OCI-M1 (cell line): ENCODE measurements around the gene METTL5.
A peak's percentile ranks its signal among the peaks of the same experiment; 100 is the strongest.
"Not testable (repeated sequence)": the region's sequence is repeated elsewhere in the genome, so short reads cannot be mapped to it uniquely, and the experiment has no call there.

Experiments
- DNase-seq: peaks from one replicate; lab custom pipeline; 2025; lab: John Stamatoyannopoulos, UW

METTL5 gene

DNA sequence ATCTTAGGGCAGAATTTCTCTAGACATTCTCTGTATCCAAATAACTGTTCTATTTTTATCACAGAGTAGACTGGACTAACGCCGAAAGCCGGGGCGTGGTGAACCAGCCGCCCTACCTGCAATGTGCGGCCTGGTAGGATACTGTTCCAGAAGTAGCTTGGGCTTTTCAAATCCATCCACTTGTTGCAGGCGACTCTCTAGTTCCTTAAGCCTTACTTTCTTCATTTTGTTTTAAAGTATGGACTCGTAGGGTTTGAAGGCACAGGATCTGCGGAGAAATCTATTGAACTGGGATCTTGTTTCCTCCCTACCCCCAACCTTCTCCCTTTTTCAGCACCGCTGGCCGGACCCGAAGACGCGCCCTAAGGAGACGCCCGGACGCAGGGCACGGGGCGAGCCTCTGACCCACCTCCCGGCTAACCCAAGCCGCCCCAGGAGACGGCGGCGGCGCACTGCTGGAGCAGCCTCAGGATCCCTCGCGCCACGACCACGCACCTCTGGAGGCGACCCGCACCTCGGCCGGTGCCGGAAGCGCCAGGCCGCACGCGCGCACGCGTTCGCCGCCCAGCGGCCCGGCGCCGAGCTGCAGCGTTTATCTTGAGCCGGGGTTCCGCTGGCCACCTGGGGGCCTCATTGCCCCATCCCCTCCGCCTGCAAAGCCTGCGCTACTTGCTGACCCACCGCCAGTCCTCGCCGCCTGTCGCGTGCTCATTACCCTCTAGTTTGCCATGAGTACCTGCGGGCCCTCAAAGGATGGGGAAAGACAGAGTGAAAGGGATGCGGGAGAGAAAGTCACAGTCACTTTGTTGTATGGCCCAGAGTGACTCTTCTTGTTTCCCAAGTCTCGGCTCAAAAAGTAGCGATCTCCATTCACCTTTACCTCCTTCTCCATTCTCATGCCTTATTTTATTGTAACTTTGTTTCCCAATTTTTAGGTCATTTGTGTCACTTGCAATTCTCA is at the start of gene METTL5:
Gene METTL5, minus strand, starts transcription at position 533 of the 961 bp plus-strand sequence. Its CDS starts 308 bp downstream, at position 225.
- peak; percentile 94 for DNase-seq

GRCh38 chr2:169871994-169872393 is 47.3 kb upstream of the METTL5 start:
- DNase-seq: no peak

DNA sequence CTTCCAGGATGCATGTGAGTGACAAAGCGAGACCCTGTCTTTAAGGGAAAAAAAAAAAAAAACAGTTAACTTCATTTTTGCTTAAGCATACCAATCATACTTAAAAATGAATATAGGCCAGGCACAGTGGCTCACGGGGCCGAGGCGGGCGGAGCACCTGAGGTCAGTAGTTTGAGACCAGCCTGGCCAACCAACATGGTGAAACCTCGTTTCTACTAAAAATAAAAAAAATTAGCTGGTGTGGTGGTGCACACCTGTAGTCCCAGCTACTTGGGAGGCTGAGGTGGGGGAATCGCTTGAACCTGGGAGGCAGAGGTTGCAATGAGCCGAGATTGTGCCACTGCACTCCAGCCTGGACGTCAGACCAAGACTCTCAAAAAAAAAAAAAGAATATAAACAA is 46.7 kb upstream of the METTL5 start:
- not testable (repeated sequence) for DNase-seq

- peak; percentile 35 for DNase-seq
Observed at GRCh38 chr2:169868951-169869350, 44.2 kb upstream of the METTL5 start.

DNA sequence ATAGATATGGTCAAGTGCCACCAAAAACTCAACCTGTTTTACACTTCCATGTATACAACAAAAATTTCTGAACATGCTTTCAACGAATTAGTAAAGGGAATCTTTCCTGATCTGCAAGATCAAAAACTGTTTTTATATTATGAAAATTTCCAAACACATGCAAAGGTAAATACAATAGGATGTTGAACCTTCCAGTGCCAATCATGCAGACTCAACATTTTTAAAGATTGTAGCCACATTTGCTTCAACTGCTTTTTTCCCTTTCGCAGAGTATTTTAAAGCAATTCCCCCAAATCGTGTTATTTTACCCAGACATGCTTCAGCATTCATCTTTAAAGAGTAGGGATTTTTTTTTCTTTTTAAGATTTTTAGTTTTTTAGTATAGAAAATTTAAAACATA is 42.9 kb upstream of the METTL5 start:
- no peak for DNase-seq

GRCh38 chr2:169866230-169866629 is 41.5 kb upstream of the METTL5 start:
- not testable (repeated sequence) for DNase-seq

DNA sequence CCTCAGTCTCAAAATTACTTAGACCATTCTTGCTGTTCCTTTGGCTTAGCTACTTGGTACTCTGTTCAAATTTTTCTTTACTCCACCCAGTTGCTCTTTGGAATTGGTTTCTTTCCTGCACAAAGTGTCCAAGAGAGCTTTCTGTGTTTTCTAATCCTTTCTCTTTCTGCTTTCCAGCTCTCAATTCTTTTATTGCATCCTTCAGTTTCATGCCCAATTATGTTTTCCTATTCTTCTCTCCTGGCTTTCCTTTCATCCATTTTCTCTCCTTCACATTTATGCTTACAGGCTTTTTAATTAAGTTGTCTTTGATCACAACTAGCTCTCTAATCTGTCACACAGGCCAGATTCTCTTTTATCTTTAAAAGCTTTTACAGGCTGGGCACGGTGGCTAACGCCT is 40.8 kb upstream of the METTL5 start:
- no peak for DNase-seq

- no peak for DNase-seq
Observed at GRCh38 chr2:169862816-169863215, 38.1 kb upstream of the METTL5 start.

- no peak for DNase-seq
Observed at GRCh38 chr2:169860149-169860548, 35.4 kb upstream of the METTL5 start.

- no peak for DNase-seq
Observed at GRCh38 chr2:169859423-169859822, 34.7 kb upstream of the METTL5 start.

- not testable (repeated sequence) for DNase-seq
Observed at GRCh38 chr2:169855281-169856258, 30.9 kb upstream of the METTL5 start.

GRCh38 chr2:169853041-169853668 is 28.4 kb upstream of the METTL5 start:
- DNase-seq: peak; percentile 58

DNA sequence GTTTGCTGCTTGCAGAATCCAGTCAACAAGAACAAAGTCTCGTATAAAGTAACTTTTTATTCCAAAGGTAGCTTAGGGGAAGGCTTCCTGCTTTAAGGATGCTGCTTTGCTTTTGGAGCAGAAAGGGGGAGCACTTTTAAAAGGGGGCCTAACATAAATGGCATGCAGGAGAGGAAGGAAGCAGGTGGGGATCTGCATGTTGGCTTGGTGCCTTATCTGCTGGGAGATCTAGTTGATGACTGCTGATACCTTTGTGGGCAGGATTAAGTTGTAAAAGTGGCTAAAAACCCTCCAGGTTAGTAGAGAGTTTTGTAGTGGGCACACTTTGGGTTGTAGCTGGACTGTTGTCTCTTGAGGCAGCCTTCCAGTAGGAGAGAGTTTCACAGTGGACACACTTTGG is 25.0 kb upstream of the METTL5 start:
- no peak for DNase-seq

DNA sequence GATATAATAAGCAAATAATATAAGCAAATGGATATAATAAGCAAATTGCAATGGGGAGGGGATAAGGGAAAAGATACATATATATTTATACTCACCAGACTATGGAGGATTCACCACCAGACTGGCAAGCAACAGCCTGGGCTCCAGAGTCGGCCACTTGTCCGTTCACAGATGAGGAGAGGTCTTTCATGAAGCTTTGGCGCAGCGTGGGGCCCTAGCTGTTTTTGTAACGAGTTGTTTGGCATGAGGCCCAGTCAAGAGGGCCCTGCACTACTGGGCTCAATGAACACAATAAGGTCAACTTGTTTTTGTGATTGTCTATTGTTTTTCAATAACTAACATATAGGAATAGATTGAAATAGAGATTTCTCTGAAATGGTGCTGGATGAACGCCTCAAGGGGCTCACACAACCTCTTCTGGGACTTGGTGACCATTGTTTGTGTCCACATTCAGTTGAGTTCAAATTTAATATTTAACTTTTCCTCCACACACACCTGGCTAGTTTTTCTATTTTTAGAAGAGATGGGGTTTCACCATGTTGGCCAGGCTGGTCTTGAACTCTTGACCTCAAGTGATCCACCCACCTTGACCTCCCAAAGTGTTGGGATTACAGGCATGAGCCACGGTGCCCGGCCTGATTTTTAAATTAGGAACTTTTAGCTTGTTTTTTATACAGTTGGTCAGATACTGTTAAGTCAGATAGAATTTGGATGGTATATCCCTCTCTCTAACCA is 24.4 kb upstream of the METTL5 start:
- DNase-seq: not testable (repeated sequence)

DNA sequence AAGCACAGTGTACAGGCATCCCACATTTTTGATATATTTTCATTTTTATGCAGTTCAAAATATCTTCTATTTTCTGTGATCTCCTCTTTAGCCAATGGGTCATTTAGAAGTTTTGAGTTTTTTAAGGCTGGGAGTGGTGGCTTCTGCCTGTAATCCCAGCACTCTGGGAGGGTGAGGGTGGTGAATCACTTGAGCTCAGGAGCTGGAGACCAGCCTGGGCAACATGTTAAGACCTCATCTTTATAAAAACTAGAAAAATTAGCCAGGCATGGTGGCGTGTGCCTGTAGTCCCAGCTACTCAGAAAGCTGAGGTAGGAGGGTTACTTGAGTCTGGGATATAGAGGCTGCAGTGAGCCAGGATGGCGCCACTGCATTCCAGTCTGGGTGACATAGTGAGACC is 20.3 kb upstream of the METTL5 start:
- DNase-seq: no peak

DNA sequence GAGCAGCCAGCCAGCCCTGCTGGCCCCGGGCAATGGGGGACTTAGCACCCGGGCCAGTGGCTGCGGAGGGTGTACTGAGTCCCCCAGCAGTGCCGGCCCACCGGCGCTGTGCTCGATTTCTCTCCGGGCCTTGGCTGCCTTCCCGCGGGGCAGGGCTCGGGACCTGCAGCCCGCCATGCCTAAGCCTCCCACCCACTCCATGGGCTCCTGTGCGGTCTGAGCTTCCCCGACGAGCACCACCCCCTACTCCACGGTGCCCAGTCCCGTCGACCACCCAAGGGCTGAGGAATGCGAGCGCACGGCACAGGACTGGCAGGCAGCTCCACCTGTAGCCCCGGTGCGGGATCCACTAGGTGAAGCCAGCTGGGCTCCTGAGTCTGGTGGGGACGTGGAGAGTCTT is 16.9 kb upstream of the METTL5 start:
- not testable (repeated sequence) for DNase-seq

DNA sequence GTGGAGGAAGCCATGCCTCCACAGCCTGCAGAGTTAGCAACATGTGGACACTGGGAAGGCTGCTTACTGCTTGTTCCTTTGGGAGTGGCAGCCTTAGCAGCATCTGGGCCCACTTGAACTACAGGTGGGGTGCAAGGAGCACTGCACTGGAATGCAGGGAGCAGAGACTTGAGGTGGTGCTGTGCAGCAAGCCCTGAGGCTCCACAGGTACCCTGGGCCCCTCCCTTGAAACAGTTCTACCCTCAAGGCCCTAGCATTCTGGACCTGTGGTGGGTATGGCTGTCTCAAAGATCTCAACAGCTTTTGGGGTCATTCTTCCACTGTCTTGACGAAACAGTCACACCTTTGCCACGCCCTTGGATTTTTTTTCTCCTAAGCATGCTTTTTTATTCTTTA is 16.0 kb upstream of the METTL5 start:
- DNase-seq: no peak

- peak; percentile 95 for DNase-seq
Observed at GRCh38 chr2:169839954-169840746, 15.4 kb upstream of the METTL5 start.

DNA sequence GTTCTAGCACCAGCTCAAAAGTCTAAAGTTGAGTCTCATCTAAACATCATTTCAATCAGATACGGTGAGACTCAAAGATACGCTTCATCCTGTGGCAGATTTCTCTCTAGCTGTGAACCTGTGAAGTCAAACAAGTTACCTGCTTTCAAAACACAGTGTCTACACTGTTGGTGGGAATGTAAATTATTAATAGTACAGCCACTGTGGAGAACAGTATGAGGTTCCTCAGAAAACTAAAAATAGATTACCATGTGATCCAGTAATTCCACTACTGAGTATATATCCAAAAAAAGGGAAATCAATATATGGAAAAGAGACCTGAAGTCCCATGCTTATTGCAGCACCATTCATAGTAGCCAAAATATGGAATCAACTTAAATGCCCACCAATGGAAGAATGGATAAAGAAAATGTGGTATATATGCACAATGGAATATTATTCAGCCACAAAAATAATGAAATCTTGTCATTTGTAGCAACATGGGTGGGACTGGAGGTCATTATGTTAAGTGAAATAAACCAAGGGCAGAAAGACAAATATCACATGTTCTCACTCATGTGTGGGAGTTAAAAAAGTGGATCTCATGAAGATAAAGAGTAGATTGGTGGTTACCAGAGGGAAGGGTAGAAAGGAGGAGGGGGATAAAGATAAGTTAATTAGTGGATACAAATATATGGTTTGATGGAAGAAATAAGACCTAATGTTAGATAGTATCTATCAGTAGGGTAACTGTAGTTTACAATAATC is 14.2 kb upstream of the METTL5 start:
- peak; percentile 57 for DNase-seq

DNA sequence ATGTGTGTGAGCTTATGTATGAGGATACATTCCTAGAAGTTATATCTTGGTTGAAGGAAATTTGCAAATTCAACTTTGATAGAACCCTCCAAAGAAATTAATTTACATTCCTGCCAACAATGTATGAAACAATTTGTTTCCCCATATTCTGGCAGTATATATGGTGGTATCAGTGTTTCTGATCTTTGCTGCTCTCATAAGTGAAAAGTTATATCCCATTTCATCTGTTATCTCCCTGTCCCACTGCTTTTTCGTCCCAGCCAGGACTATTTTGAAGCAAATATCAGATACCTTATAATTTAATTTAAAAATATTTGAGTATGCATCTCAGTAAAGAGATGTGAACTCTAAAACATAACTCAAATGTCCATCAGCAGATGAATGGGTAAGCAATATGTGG is 9.7 kb upstream of the METTL5 start:
- DNase-seq: peak; percentile 38
